Urothelium cell line (cell line): ENCODE results near the gene ARMC2.
A peak's percentile ranks its signal among the peaks of the same experiment; 100 is the strongest.
"Not testable (repeated sequence)": the region's sequence is repeated elsewhere in the genome, so short reads cannot be mapped to it uniquely, and the experiment has no call there.

ENCODE experiments used
- DNase-seq: peaks from one replicate; pipeline ENCODE4 v3.0.0; 2011; ENCODE audit warnings: low spot score, mixed read lengths
- FAIRE-seq: peaks from 2 replicates; lab custom pipeline; 2011; peaks lifted over from hg19 to GRCh38; lab: Jason Lieb, UNC

Gene ARMC2

GRCh38 chr6:108914235-108915022 is 66.2 kb downstream of the ARMC2 start:
- DNase-seq (peak; percentile 30), FAIRE-seq (no peak)

DNA sequence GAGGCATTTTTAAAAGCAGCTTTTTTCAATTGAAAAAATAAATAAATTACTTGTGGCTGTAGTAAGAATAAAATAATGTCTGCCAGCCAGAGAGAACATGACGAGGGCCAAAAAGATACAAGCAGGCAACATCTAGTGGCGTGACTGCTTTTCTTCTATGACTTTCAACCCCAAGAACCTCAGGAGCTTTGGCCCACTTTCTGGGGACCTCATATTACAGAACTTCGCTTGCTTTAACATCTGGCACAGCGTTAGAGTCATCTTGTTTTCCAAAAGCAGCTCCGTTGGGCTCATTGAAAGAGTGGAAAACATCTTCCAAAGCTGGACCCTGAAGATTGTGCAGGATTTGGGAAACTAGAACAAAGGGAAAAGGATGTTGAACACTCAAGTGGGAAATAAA is 67.0 kb downstream of the ARMC2 start:
- DNase-seq (no peak), FAIRE-seq (no peak)

GRCh38 chr6:108916026-108916686 is 67.9 kb downstream of the ARMC2 start:
- FAIRE-seq, result no peak

GRCh38 chr6:108920751-108921150 is 72.5 kb downstream of the ARMC2 start:
- FAIRE-seq, result no peak
- no peak for DNase-seq

More at GRCh38 chr6:108916026-108916686, 67.9 kb downstream of the ARMC2 start:
- DNase-seq, result no peak

GRCh38 chr6:108921547-108922361 is 73.5 kb downstream of the ARMC2 start:
- DNase-seq (peak; percentile 7), FAIRE-seq (no peak)

DNA sequence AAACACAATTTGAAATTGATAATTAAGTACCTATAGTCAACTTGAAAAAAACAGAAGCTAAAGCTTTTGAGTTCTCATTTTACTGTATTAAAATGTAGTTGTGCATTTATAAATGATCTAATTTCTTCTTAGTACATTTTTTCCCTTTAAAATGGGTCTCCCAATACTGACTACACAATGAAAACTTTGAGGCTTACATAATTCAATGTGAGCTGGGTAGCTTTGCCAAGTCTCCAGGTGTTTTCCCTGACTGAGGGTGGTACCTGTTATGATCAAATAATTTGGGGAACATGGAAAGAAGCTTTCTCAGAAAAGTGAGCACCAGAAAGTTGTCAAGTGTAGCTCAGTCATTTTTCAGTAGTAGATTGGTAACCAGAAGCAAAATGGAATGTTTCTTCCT is 74.3 kb downstream of the ARMC2 start:
- DNase-seq (no peak), FAIRE-seq (no peak)

DNA sequence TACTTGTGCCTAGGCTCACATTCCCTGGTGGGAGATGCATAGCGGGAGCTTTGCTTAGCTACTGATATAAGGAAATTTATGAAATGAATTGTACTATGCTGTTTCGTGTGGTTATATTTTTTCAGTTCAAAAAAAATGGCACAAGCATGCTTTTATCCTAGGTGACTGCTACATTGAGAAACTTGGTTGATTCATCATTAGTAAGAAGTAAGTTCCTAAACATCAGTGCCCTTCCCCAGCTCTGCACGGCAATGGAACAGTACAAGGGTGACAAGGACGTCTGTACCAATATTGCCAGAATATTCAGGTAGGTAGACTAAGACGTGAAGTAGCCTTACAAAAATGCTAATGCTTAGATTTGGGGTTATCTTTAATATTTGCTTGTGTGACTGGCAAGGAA is 79.7 kb downstream of the ARMC2 start:
- DNase-seq (no peak), FAIRE-seq (no peak)

DNA sequence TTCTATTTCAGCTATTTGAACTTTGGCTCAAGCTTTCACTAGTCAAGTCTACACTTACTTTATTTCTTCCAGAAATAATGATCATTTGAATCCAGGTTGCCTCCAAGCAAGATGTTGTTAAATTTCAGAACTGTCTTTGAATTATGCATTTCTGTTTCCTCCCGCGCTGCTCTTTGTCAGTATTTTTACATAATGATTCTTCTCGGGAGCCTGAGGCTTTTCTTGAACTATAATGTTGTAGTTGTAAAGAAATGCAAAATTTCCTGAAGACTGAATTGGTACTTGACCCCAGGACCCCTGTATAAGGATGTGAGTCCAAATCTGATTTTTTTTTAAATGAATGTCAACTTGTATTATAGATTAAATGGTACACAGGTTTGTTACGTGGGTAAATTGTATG is 80.4 kb downstream of the ARMC2 start:
- DNase-seq, result no peak
- FAIRE-seq, result no peak

DNA sequence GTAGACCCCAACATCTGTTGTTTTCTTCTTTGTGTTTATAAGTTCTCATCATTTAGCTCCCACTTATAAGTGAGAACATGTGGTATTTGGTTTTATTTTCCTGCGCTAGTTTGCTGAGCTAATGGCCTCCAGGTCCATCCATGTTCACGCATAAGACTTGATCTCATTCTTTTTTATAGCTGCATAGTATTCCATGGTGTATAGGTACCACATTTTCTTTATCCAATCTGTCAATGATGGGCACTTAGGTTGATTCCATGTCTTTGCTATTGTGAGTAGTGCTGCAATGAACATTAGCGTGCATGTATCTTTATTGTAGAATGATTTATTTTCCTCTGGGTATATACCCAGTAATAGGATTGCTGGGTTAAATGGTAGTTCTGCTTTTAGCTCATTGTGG is 82.9 kb downstream of the ARMC2 start:
- not testable (repeated sequence) for FAIRE-seq, DNase-seq

DNA sequence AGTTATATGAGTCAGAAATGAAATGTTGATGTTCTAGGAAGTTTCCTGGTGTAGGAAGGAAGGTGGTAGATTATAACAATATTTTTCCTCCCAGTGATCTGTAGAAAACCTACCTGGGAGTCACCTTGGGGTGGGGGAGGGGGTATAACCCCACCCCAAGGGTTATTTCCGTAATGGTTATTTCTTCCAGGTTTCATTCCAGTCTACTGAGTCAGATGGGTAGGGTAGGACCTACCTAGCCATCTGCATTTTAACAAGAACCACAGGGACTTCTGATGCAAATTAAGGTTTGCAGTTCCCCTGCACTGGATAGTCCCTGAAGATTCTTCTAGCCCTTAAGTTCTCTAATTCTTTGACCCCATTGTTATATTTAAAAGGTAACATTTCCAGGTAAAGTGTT is 88.9 kb downstream of the ARMC2 start:
- DNase-seq (no peak), FAIRE-seq (no peak)

GRCh38 chr6:108940741-108941140 is 92.5 kb downstream of the ARMC2 start:
- FAIRE-seq, result no peak
- DNase-seq, result no peak

DNA sequence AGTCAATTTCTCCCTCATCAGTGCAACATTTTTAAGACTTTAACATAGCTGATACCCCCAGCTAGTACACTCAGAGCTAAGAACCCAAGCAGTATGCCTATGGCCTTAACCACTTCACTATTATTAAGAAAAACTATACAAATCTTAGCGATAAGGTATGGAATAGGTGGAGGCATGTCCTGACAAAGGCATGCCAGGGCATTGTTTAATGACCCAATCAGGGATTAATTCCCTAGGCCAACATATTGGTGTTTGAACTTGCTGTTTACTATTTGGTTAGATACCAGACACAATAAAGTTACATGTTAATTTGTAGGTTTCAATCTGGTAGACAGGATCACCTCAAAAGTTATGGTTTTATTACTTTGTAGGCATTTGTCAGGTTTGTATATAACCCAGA is 93.1 kb downstream of the ARMC2 start:
- no peak for FAIRE-seq
- DNase-seq, result no peak

DNA sequence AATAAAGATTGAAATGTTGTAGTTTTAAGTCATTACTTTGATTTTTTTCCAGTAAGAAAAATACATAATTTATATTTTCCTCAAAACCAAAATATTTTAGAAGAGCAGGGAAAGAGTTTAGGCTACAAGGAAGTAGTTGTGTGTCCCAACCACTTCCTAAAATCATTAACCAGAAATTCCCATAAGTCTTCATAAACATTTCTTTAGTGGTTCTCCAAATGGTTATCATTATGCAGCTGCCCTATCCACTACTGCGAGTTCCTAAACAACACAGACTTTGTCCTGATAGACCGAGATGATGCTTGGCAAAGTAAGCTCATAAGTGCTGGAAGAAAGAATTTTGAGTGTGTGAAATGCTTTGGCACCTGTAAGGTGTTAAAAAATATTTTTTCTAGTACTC is 93.6 kb downstream of the ARMC2 start:
- FAIRE-seq (no peak), DNase-seq (no peak)

- FAIRE-seq, result no peak
- DNase-seq, result no peak
Observed at GRCh38 chr6:108942556-108943492, 94.6 kb downstream of the ARMC2 start.

DNA sequence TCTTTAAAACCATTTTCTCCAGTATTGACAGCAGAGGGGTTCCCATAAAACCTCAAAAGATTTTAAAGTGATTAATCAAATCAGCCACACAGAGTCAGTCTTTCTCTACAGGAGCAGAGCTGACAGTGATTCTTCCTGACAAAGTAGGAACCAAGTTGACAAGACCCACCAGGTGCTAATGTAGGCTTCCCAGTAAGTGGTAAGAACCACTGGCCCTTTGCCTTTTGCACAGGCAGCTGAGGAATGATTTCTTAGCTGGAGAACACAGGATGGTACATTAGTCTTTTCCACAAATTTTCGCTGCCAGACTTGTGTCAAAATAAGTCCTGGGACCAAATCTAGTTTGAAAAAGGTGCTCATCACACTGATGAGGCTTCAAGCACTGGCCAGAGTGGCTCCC is 95.8 kb downstream of the ARMC2 start:
- DNase-seq (no peak), FAIRE-seq (no peak)

DNA sequence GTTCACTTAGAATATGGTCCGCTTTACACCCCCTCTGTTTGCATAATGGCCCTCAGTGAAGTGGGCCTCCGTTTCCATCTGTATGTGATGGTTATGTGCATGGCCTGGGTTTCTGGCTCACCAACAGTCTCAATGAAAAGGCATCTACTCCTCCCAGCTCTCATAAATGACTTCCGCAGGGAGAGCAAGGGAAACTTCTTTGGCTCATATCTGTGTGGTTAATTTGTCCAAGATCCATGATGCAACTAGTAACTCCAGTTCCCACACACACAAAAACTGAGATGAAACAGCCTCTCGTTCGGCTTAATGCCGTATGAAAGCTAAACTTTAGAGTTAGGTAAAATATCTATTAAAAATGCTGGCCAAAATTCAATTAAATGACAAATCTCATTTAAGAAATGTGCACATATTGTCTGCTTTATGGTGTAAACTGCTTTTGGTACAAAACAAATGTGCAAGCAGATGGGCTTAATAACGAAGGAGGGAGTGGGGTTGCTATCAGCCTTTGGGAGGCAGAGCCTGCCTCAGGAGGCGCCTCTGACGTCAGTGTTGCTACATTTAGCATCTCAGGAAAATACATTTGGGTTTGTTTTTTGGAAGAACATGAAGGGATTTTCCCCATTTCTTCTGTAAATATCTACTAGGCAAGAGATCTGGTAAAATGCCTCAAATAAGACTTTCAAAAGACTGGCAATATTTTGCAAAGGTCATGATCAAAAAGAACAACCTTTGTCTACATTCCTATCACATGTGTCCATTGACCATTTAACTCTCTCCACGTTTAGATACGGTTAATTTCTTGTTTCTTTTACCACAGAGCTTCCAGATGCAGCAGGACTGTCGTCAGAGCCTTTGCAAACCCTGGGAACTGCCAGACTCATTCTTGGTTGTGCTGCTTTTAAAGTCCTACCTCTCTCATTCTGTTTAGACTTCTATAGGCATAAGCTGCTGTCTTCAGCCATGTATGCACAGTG is 96.8 kb downstream of the ARMC2 start:
- DNase-seq (no peak), FAIRE-seq (no peak)

GRCh38 chr6:108945681-108946159 is 97.5 kb downstream of the ARMC2 start:
- no peak for DNase-seq
- FAIRE-seq, result no peak

DNA sequence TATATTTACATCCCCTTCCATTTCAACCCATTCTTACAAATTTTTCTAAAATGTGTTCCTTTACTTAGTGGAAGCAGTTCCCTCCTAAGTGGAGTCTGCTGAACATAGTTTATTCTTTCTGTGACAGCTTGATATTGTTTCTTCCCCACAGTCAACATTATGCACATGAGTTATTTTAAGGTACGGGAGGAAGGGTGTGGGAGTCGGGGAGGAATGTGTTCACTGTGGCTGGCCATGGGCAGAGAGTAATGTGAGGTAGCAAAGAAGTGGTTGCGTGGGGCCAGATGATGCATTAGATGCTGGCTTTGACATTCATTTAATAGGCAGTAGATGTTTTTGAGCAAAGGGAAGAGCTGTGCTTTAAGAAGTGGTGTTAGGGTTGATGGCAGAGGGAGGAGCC is 98.5 kb downstream of the ARMC2 start:
- DNase-seq, result no peak
- FAIRE-seq, result no peak
